SK-N-SH (cell line): ENCODE results near the gene HSPA6. TPM values are rescaled to one million over a fixed set of nuclear protein-coding genes. Genes with fewer than 3 reads are reported as not detected.

Source experiments
- CTCF ChIA-PET: fragments of 300-600, 350-600 bp; formaldehyde crosslinking; extraction: SDS; loops from one replicate; lab custom pipeline; 2021; lab: Yijun Ruan, JAX
- POLR2A ChIA-PET: fragments of 350-600 bp; sonication (Branson Sonifier 250); formaldehyde crosslinking; extraction: SDS; loops from one replicate; lab custom pipeline; 2020; ENCODE audit warnings: antibody characterized with exemption, inconsistent platforms; lab: Yijun Ruan, JAX
- DNase-seq: peaks from one replicate; pipeline ENCODE4 v3.0.0; 2012
- H2AFZ ChIP-seq: fragments of 200-600 bp; sonication (generic); 2 replicates; pipeline ENCODE4 v1.8.1; 2016; ENCODE audit warnings: antibody characterized with exemption, mild to moderate bottlenecking, low read depth
- H3F3A ChIP-seq: fragments of 200-600 bp; sonication (generic); replicated peaks from 2 replicates; pipeline ENCODE3; 2016; ENCODE audit warnings: antibody characterized with exemption, mild to moderate bottlenecking; ENCODE audit not compliant: insufficient read depth
- H3K27ac ChIP-seq, 2 experiments: fragments of 200-500 bp in 1 of 2; fragments of 200-600 bp in 1 of 2; sonication (Bioruptor generic) in 1 of 2; sonication (generic), shearing (Covaris generic) in 1 of 2; 2 replicates each; pipeline versions ENCODE4 v1.5.1 to v1.6.1; 2014 to 2016; ENCODE audit warnings: low read depth in 2 of 2, inconsistent platforms in 1 of 2, low read length in 1 of 2, mild to moderate bottlenecking in 1 of 2, mixed read lengths in 1 of 2
- H3K27me3 ChIP-seq: fragments of 200-600 bp; sonication (generic), shearing (Covaris generic); 2 replicates; pipeline ENCODE4 v1.6.1; 2016; ENCODE audit warnings: mixed run types; ENCODE audit not compliant: insufficient read depth
- H3K36me3 ChIP-seq, 2 experiments: fragments of 200-500 bp in 1 of 2; fragments of 200-600 bp in 1 of 2; sonication (Bioruptor generic) in 1 of 2; sonication (generic) in 1 of 2; replicated peaks in 1 of 2; 2 replicates each; pipeline versions ENCODE3 to v1.5.1; 2014 to 2016; ENCODE audit warnings: low read length in 1 of 2, mild to moderate bottlenecking in 1 of 2; ENCODE audit not compliant: insufficient read depth in 2 of 2, control insufficient read depth in 1 of 2
- H3K4me1 ChIP-seq, 2 experiments: fragments of 200-500 bp in 1 of 2; fragments of 200-600 bp in 1 of 2; sonication (Bioruptor generic) in 1 of 2; sonication (generic), shearing (Covaris generic) in 1 of 2; 2 replicates each; pipeline versions ENCODE4 v1.5.1 to v1.6.1; 2014 to 2016; ENCODE audit warnings: low read depth in 1 of 2, low read length in 1 of 2, mixed run types in 1 of 2; ENCODE audit not compliant: insufficient read depth in 2 of 2, control insufficient read depth in 1 of 2
- H3K4me2 ChIP-seq: fragments of 200-600 bp; sonication (generic), shearing (Covaris generic); 2 replicates; pipeline ENCODE4 v1.6.1; 2017; ENCODE audit warnings: mixed run types
- H3K4me3 ChIP-seq, 2 experiments: fragments of 200-500 bp in 1 of 2; fragments of 200-600 bp in 1 of 2; sonication (Bioruptor generic) in 1 of 2; sonication (generic), shearing (Covaris generic) in 1 of 2; 2 replicates each; pipeline versions ENCODE4 v1.5.1 to v1.8.1; 2014 to 2016; ENCODE audit warnings: low read depth in 2 of 2, inconsistent platforms in 1 of 2, low read length in 1 of 2, mild to moderate bottlenecking in 1 of 2, mixed read lengths in 1 of 2, moderate library complexity in 1 of 2
- H3K79me2 ChIP-seq: fragments of 200-600 bp; sonication (generic); 2 replicates; pipeline ENCODE4 v1.8.1; 2017; ENCODE audit warnings: mild to moderate bottlenecking; ENCODE audit not compliant: insufficient read depth
- H3K9ac ChIP-seq: fragments of 200-600 bp; sonication (generic); 2 replicates; pipeline ENCODE4 v1.6.1; 2017; ENCODE audit warnings: mixed run types
- H3K9me2 ChIP-seq: fragments of 200-600 bp; sonication (generic); 2 replicates; pipeline ENCODE4 v1.6.1; 2017; ENCODE audit warnings: mixed run types
- H3K9me3 ChIP-seq: fragments of 200-600 bp; sonication (generic); 2 replicates; pipeline ENCODE4 v1.6.1; 2017; ENCODE audit warnings: mixed run types, mild to moderate bottlenecking, moderate library complexity
- H4K20me1 ChIP-seq: fragments of 200-600 bp; sonication (generic); 2 replicates; pipeline ENCODE4 v1.6.1; 2017; ENCODE audit warnings: mild to moderate bottlenecking, mixed run types; ENCODE audit not compliant: insufficient read depth
- CHD2 ChIP-seq: fragments of 150-350 bp; IDR thresholded peaks from 2 replicates; pipeline ENCODE4 v1.6.1; 2018; ENCODE audit warnings: low read length; ENCODE audit not compliant: partially characterized antibody
- ELF1 ChIP-seq: IDR thresholded peaks from 2 replicates; pipeline ENCODE4 v1.4.0; 2012
- EP300 ChIP-seq, 2 experiments: IDR thresholded peaks; 2 replicates each; pipeline versions ENCODE4 v1.4.0 to v1.6.1; 2012; ENCODE audit warnings: borderline replicate concordance in 1 of 2, low read depth in 1 of 2, low read length in 1 of 2
- FOSL2 ChIP-seq: IDR thresholded peaks from 2 replicates; pipeline ENCODE4 v1.4.0; 2012; ENCODE audit warnings: low read depth, mild to moderate bottlenecking, moderate library complexity, borderline replicate concordance
- GABPA ChIP-seq: IDR thresholded peaks from 2 replicates; pipeline ENCODE4 v1.4.0; 2012; ENCODE audit warnings: low read depth, mild to moderate bottlenecking
- GATA2 ChIP-seq: sonication (generic); formaldehyde crosslinking; IDR thresholded peaks from 2 replicates; pipeline ENCODE4 v1.5.0; 2020; ENCODE audit warnings: mild to moderate bottlenecking, missing genetic modification reagents
- IRF3 ChIP-seq: fragments of 150-350 bp; IDR thresholded peaks from 2 replicates; pipeline ENCODE4 v1.6.1; 2016; ENCODE audit warnings: mild to moderate bottlenecking, low read depth, low read length
- MXI1 ChIP-seq: IDR thresholded peaks from 2 replicates; pipeline ENCODE4 v1.6.1; 2012; ENCODE audit warnings: mild to moderate bottlenecking, low read depth, low read length, improper control_type of control experiment
- RAD21 ChIP-seq: IDR thresholded peaks from 2 replicates; pipeline ENCODE4 v1.6.1; 2012; ENCODE audit warnings: mild to moderate bottlenecking, low read length
- RCOR1 ChIP-seq: fragments of 150-350 bp; IDR thresholded peaks from 2 replicates; pipeline ENCODE4 v1.6.1; 2017; ENCODE audit warnings: antibody characterized with exemption, low read length
- RFX5 ChIP-seq: IDR thresholded peaks from 2 replicates; pipeline ENCODE4 v1.6.1; 2012; ENCODE audit warnings: mild to moderate bottlenecking, improper control_type of control experiment, low read length
- RXRA ChIP-seq: IDR thresholded peaks from 2 replicates; pipeline ENCODE4 v1.4.0; 2012; ENCODE audit warnings: low read depth, mild to moderate bottlenecking, borderline replicate concordance
- SMC3 ChIP-seq: IDR thresholded peaks from 2 replicates; pipeline ENCODE4 v1.6.1; 2012; ENCODE audit warnings: low read depth, low read length, improper control_type of control experiment
- YY1 ChIP-seq: IDR thresholded peaks from 2 replicates; pipeline ENCODE4 v1.4.0; 2012; ENCODE audit warnings: low read depth, mild to moderate bottlenecking
- ZBTB33 ChIP-seq: IDR thresholded peaks from 2 replicates; pipeline ENCODE4 v1.4.0; 2012; ENCODE audit warnings: low read depth, borderline replicate concordance
- whole genome bisulfite sequencing: methylation state at CpG from one replicate; pipeline ENCODE4 v1.1.6; 2017; ENCODE audit warnings: low lambda C conversion rate; 5-methylcytosine and 5-hydroxymethylcytosine counted together
- polyA plus RNA-seq, 3 experiments: library from polyadenylated mRNA; depleted of rRNA; stranded (reverse); fragments of >200 nt; gene quantifications; 2 replicates each; pipeline ENCODE4 v1.2.3, GENCODE V29; 2012
- TF ChIP-seq, protein P1 (sequence below): fragments of 200-600 bp; sonication (generic); IDR thresholded peaks from 2 replicates; pipeline ENCODE4 v1.6.1; 2017; ENCODE audit warnings: antibody characterized with exemption, mild to moderate bottlenecking, moderate library complexity
- TF ChIP-seq, protein P2 (sequence below): IDR thresholded peaks from 2 replicates; pipeline ENCODE4 v1.4.0; 2012; ENCODE audit warnings: low read depth, borderline replicate concordance

Gene HSPA6
- polyA plus RNA-seq, 1 of the 3 experiments (the other 2 are of a cell fraction), result 0.07 TPM

GRCh38 chr1:161484613-161485012 is 39.7 kb upstream of the HSPA6 start:
- Histone ChIP-seq H3K9me2 (no peaks in the 10 kb centered on the region), H3K27ac (no peak overlapping the region), H2AFZ (no peak overlapping the region), H3K4me3 (no peak overlapping the region), H3K4me2 (no peak overlapping the region), H3K9me3 (no peaks in the 10 kb centered on the region), H3K4me1 (no peaks in the 10 kb centered on the region), H4K20me1 (no peaks in the 10 kb centered on the region), H3K79me2 (no peaks in the 10 kb centered on the region), H3K27me3 (peaks cover 53% of the 10 kb centered on the region; the same call in 1 of the 2 replicates), H3K36me3 (no peaks in the 10 kb centered on the region), H3F3A (peaks cover 4% of the 10 kb centered on the region), H3K9ac (no peak overlapping the region)
- ChIA-PET CTCF (interaction anchor here (1.2 to 2.4 kb wide), 2 partner anchors 20 to 256 kb away, joined by 3 to 12 read pairs; partner anchors contain the start of gene FCGR2A), POLR2A (no interaction called here)
- 3% methylated on average over 2 of the region's 2 CpGs for whole genome bisulfite sequencing
- TF ChIP-seq, protein P1, sequence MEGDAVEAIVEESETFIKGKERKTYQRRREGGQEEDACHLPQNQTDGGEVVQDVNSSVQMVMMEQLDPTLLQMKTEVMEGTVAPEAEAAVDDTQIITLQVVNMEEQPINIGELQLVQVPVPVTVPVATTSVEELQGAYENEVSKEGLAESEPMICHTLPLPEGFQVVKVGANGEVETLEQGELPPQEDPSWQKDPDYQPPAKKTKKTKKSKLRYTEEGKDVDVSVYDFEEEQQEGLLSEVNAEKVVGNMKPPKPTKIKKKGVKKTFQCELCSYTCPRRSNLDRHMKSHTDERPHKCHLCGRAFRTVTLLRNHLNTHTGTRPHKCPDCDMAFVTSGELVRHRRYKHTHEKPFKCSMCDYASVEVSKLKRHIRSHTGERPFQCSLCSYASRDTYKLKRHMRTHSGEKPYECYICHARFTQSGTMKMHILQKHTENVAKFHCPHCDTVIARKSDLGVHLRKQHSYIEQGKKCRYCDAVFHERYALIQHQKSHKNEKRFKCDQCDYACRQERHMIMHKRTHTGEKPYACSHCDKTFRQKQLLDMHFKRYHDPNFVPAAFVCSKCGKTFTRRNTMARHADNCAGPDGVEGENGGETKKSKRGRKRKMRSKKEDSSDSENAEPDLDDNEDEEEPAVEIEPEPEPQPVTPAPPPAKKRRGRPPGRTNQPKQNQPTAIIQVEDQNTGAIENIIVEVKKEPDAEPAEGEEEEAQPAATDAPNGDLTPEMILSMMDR, result peak; percentile 44
- no peak for TF ChIP-seq RXRA
- no peak for DNase-seq

- H4K20me1 ChIP-seq, result no peaks in the 10 kb centered on the region
- H3K4me3 ChIP-seq, result peak overlapping the region in 1 of 2 experiments; percentile 46; a peak in 2 of 4 replicates
- H3K79me2 ChIP-seq, result no peaks in the 10 kb centered on the region
- peaks cover 4% of the 10 kb centered on the region for H3F3A ChIP-seq
- 0 out of 2 replicates have a peak overlapping the region, but pooled peaks have one; percentile 33 for H2AFZ ChIP-seq
- 18% methylated on average over 8 of the region's 8 CpGs for WGBS
- no peaks in the 10 kb centered on the region for H3K9me3 ChIP-seq
- ChIA-PET CTCF (interaction anchor here (0.8 to 2.4 kb wide), 10 partner anchors 12 to 261 kb away, joined by 3 to 13 read pairs (median 4); no protein-coding TSS in a partner anchor), POLR2A (no interaction called here)
- H3K9ac ChIP-seq, result no peak overlapping the region
- H3K4me1 ChIP-seq, result no peaks in the 10 kb centered on the region
- H3K9me2 ChIP-seq, result no peaks in the 10 kb centered on the region
- H3K27me3 ChIP-seq, result peaks cover 50% of the 10 kb centered on the region
- H3K36me3 ChIP-seq, result no peaks in the 10 kb centered on the region
- H3K4me2 ChIP-seq, result peak overlapping the region; percentile 54
- DNase-seq, result peak; percentile 59
- no peak overlapping the region for H3K27ac ChIP-seq
- TF ChIP-seq, protein P2, sequence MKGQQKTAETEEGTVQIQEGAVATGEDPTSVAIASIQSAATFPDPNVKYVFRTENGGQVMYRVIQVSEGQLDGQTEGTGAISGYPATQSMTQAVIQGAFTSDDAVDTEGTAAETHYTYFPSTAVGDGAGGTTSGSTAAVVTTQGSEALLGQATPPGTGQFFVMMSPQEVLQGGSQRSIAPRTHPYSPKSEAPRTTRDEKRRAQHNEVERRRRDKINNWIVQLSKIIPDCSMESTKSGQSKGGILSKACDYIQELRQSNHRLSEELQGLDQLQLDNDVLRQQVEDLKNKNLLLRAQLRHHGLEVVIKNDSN, result no peak
- no peak for TF ChIP-seq RFX5
- TF ChIP-seq RAD21, result peak; percentile 64
- no peak for TF ChIP-seq GATA2 (CRISPR knock-in tag)
- no peak for TF ChIP-seq RCOR1
- no peak for TF ChIP-seq GABPA
- TF ChIP-seq FOSL2, result no peak
- no peak for TF ChIP-seq RXRA
- TF ChIP-seq SMC3, result peak; percentile 64
- TF ChIP-seq MXI1, result no peak
- TF ChIP-seq ZBTB33, result no peak
- TF ChIP-seq, protein P1, result peak; percentile 80
- TF ChIP-seq YY1, result peak; percentile 30; the same call in 1 of the 2 replicates
- TF ChIP-seq IRF3, result no peak
- TF ChIP-seq ELF1, result no peak
- TF ChIP-seq CHD2, result no peak
- TF ChIP-seq EP300 (IDR thresholded peaks at IDR 0.05; ENCODE audit: borderline replicate concordance in 1 of 2, low read depth in 1 of 2, low read length in 1 of 2), result no peak
Measured at GRCh38 chr1:161486806-161487741, 37.3 kb upstream of the HSPA6 start.
